ENCODE results near the gene NSUN7. TPM values are rescaled to one million over a fixed set of nuclear protein-coding genes. Genes with fewer than 3 reads are reported as not detected.

The NSUN7 gene
- total and polyA plus RNA-seq, 9 of the 15 experiments (the other 6 are each of a cell fraction or from before 2014, with no cell fraction given), result not detected

DNA sequence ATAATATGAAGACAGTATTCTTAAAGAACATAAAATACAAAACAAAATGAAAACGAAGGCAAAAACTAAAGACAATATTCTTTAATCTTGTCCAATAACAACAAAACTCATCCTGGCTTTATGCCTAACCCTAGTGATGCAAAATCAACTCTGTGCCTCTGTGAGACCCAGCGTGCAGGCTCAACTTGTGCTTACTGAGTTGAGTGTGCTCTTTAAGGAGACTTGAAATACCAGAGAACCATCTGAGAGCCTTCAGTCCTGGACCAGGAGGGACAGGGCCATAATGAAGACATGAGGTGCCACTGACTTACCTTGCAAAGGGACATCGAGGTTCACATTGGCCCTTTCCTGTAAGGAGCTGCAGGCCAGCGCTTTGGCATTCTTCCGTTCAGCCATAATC lies 77.1 kb downstream of the NSUN7 start:
- intact Hi-C loops (cut with micrococcal nuclease), result no loop called here
- 0% methylated on average over 5 of the region's 5 CpGs for WGBS (ENCODE audit: insufficient coverage, low coverage, missing lambda C conversion rate)
- DNase-seq (ENCODE audit: extremely low read depth in 1 of 4, low spot score in 3 of 4) (no peak), FAIRE-seq (no peak), ATAC-seq (no peak)
- Histone ChIP-seq H3K4me3 (no peak overlapping the region), H3K36me3 (ENCODE audit: control insufficient read depth, insufficient read depth, low read length) (no peaks in the 10 kb centered on the region), H3K27ac (ENCODE audit: extremely low read depth, low read depth, low read length) (no peak overlapping the region), H3K9me3 (replicated peaks; ENCODE audit: control insufficient read depth, insufficient read depth, low read depth, low read length) (no peaks in the 10 kb centered on the region), H3K4me2 (ENCODE audit: insufficient read depth, low read length) (no peak overlapping the region), H2AFZ (ENCODE audit: low read depth, low read length) (no peak overlapping the region), H3K79me2 (ENCODE audit: control insufficient read depth, insufficient read depth, low read length) (no peaks in the 10 kb centered on the region), H3K9ac (ENCODE audit: insufficient read depth in 1 of 2, low read depth in 2 of 2, low read length in 2 of 2) (no peak overlapping the region), H3K4me1 (replicated peaks in 1 of 2; ENCODE audit: control insufficient read depth in 2 of 2, insufficient read depth in 2 of 2, low read length in 2 of 2) (no peaks in the 10 kb centered on the region), H3K9me1 (ENCODE audit: control insufficient read depth, insufficient read depth, low read length) (no peaks in the 10 kb centered on the region), H4K20me1 (replicated peaks; ENCODE audit: control insufficient read depth, insufficient read depth, low read length) (no peaks in the 10 kb centered on the region), H3K27me3 (ENCODE audit: control insufficient read depth in 2 of 2, insufficient read depth in 2 of 2, low read length in 2 of 2) (peaks cover 13 to 60% of the 10 kb centered on the region in 2 experiments)
- in situ Hi-C loops (cut with MboI), result no loop called here
- no TSS peak for BruUV-seq (replicated peaks)
- CTCF ChIA-PET (ENCODE audit: low intra/inter-chr PET ratio), result no interaction called here
- POLR2A ChIA-PET, result no interaction called here
- TF ChIP-seq ZNF444 (CRISPR knock-in tag; IDR thresholded peaks at IDR 0.05), result no peak
- no peak for TF ChIP-seq STAT5A (IDR thresholded peaks at IDR 0.05; ENCODE audit: borderline replicate concordance, low read length)
- no peak for TF ChIP-seq PHTF2 (CRISPR knock-in tag; IDR thresholded peaks at IDR 0.05)
- no peak for TF ChIP-seq MXI1 (IDR thresholded peaks at IDR 0.05; ENCODE audit: low read depth, low read length)

DNA sequence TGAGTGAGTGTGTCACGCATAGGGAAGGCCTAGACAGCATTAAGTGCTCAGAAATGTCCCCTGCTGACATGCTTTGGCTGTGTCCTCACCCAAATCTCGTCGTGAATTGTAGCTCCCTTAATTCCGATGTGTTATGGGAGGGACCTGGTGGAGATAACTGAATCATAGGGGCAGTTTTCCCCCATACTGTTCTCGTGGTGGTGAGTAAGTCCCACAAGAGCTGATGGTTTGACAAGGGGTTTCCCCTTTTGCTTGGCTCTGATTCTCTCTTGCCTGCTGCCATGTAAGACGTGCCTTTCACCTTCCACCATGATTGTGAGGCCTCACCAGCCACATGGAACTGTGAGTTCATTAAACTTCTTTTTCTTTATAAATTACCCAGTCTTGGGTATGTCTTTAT lies 78.0 kb downstream of the NSUN7 start:
- Histone ChIP-seq H3K27ac (ENCODE audit: extremely low read depth, low read depth, low read length) (no peak overlapping the region), H3K9me1 (ENCODE audit: control insufficient read depth, insufficient read depth, low read length) (peaks cover 2% of the 10 kb centered on the region), H2AFZ (ENCODE audit: low read depth, low read length) (no peak overlapping the region), H3K27me3 (ENCODE audit: control insufficient read depth in 2 of 2, insufficient read depth in 2 of 2, low read length in 2 of 2) (peaks cover 14 to 59% of the 10 kb centered on the region in 2 experiments), H3K79me2 (ENCODE audit: control insufficient read depth, insufficient read depth, low read length) (no peaks in the 10 kb centered on the region), H3K36me3 (ENCODE audit: control insufficient read depth, insufficient read depth, low read length) (no peaks in the 10 kb centered on the region), H3K4me3 (no peak overlapping the region), H3K4me2 (ENCODE audit: insufficient read depth, low read length) (no peak overlapping the region), H3K4me1 (replicated peaks in 1 of 2; ENCODE audit: control insufficient read depth in 2 of 2, insufficient read depth in 2 of 2, low read length in 2 of 2) (no peaks in the 10 kb centered on the region), H3K9me3 (replicated peaks; ENCODE audit: control insufficient read depth, insufficient read depth, low read depth, low read length) (no peaks in the 10 kb centered on the region), H3K9ac (ENCODE audit: insufficient read depth in 1 of 2, low read depth in 2 of 2, low read length in 2 of 2) (no peak overlapping the region), H4K20me1 (replicated peaks; ENCODE audit: control insufficient read depth, insufficient read depth, low read length) (no peaks in the 10 kb centered on the region)
- POLR2A ChIA-PET, result no interaction called here
- BruUV-seq (replicated peaks), result no TSS peak
- FAIRE-seq (no peak), DNase-seq (ENCODE audit: extremely low read depth in 1 of 4, low spot score in 3 of 4) (no peak), ATAC-seq (no peak)
- in situ Hi-C loops (cut with MboI), result no loop called here
- TF ChIP-seq, protein P1, sequence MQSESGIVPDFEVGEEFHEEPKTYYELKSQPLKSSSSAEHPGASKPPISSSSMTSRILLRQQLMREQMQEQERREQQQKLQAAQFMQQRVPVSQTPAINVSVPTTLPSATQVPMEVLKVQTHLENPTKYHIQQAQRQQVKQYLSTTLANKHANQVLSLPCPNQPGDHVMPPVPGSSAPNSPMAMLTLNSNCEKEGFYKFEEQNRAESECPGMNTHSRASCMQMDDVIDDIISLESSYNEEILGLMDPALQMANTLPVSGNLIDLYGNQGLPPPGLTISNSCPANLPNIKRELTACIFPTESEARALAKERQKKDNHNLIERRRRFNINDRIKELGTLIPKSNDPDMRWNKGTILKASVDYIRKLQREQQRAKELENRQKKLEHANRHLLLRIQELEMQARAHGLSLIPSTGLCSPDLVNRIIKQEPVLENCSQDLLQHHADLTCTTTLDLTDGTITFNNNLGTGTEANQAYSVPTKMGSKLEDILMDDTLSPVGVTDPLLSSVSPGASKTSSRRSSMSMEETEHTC (IDR thresholded peaks at IDR 0.05), result no peak
- TF ChIP-seq ZFP36 (IDR thresholded peaks at IDR 0.05; ENCODE audit: low read depth, low read length, partially characterized antibody), result peak; percentile 22
- no peak for TF ChIP-seq BMI1 (IDR thresholded peaks at IDR 0.05; ENCODE audit: low read length)
- TF ChIP-seq CBFA2T3 (IDR thresholded peaks at IDR 0.05), result no peak
- TF ChIP-seq, protein P2, sequence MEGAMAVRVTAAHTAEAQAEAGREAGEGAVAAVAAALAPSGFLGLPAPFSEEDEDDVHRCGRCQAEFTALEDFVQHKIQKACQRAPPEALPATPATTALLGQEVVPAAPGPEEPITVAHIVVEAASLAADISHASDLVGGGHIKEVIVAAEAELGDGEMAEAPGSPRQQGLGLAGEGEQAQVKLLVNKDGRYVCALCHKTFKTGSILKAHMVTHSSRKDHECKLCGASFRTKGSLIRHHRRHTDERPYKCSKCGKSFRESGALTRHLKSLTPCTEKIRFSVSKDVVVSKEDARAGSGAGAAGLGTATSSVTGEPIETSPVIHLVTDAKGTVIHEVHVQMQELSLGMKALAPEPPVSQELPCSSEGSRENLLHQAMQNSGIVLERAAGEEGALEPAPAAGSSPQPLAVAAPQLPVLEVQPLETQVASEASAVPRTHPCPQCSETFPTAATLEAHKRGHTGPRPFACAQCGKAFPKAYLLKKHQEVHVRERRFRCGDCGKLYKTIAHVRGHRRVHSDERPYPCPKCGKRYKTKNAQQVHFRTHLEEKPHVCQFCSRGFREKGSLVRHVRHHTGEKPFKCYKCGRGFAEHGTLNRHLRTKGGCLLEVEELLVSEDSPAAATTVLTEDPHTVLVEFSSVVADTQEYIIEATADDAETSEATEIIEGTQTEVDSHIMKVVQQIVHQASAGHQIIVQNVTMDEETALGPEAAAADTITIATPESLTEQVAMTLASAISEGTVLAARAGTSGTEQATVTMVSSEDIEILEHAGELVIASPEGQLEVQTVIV (CRISPR knock-in tag; IDR thresholded peaks at IDR 0.05; ENCODE audit: borderline replicate concordance), result no peak
- TF ChIP-seq SRSF7 (optimal IDR thresholded peaks at IDR 0.05; ENCODE audit: low read depth, low read length), result no peak
- no peak for TF ChIP-seq HEY1 (CRISPR knock-in tag; IDR thresholded peaks at IDR 0.05; ENCODE audit: borderline replicate concordance)
- CTCF ChIA-PET (ENCODE audit: low intra/inter-chr PET ratio), result no interaction called here
- WGBS (ENCODE audit: insufficient coverage, low coverage, missing lambda C conversion rate), result 4% methylated on average over 6 of the region's 6 CpGs
- intact Hi-C loops (cut with micrococcal nuclease), result no loop called here

Data from K562 (cell line).